ENCODE measurements around the gene PAQR7. TPM values are rescaled to one million over a fixed set of nuclear protein-coding genes. Genes with fewer than 3 reads are reported as not detected.

PAQR7 gene
- total RNA-seq, 1 donor = 9.8 TPM

DNA sequence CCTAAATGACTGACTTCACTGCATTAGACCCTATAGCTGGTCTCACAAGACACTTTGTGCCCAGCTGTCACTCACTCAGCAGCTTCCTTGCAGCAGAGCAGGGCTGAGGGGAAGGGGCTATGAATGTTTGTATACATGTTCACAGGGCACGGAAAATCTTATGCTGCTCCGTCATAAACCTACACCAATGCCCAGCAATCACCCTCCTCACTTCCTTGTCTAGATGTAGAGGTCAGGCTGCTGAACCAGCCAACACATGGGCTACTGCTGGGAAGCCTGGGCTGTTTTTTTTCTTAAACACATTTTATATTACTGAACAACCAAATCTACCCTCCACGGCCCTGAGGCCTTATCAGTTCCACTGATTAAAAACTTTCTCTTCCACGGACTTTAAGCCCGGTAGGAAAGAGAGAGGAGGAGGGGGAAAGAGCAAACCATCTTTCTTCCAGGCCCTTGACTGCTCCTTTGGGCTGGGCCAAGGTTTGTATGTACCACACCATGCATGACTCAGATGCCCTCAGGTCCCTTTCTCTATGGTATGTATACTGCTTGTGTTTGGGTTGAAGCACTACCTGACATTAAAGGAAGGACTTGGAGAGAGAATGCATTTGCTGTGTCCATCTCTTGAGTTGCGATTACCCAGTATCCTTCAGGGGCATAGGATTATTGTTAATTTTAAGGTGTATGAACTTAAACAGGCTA is 43.0 kb downstream of the PAQR7 start:
- no peak overlapping the region for H3K27ac ChIP-seq (ENCODE audit: low read depth, low read length)
- H3K4me1 ChIP-seq (ENCODE audit: insufficient read depth, low read length) = no peaks in the 10 kb centered on the region
- DNase-seq (ENCODE audit: insufficient read length, low spot score, missing footprints) = no peak
- H2AFZ ChIP-seq (ENCODE audit: low read length) = no peak overlapping the region
- H3K9me3 ChIP-seq (ENCODE audit: low read depth, low read length) = no peaks in the 10 kb centered on the region
- H3K4me2 ChIP-seq (ENCODE audit: insufficient read depth, low read length) = no peak overlapping the region
- no peaks in the 10 kb centered on the region for H3K79me2 ChIP-seq (ENCODE audit: insufficient read depth, low read length)
- peaks cover 2% of the 10 kb centered on the region for H4K20me1 ChIP-seq (ENCODE audit: insufficient read depth, low read length)
- peaks cover 64% of the 10 kb centered on the region for H3K36me3 ChIP-seq (ENCODE audit: insufficient read depth, low read length)
- no peak for TF ChIP-seq CTCF (IDR thresholded peaks at IDR 0.05; ENCODE audit: extremely low read depth, low read depth, low read length)
- no peaks in the 10 kb centered on the region for H3K27me3 ChIP-seq (ENCODE audit: insufficient read depth, low read length)
- no peak overlapping the region for H3K4me3 ChIP-seq (ENCODE audit: insufficient read depth, low read length)

DNA sequence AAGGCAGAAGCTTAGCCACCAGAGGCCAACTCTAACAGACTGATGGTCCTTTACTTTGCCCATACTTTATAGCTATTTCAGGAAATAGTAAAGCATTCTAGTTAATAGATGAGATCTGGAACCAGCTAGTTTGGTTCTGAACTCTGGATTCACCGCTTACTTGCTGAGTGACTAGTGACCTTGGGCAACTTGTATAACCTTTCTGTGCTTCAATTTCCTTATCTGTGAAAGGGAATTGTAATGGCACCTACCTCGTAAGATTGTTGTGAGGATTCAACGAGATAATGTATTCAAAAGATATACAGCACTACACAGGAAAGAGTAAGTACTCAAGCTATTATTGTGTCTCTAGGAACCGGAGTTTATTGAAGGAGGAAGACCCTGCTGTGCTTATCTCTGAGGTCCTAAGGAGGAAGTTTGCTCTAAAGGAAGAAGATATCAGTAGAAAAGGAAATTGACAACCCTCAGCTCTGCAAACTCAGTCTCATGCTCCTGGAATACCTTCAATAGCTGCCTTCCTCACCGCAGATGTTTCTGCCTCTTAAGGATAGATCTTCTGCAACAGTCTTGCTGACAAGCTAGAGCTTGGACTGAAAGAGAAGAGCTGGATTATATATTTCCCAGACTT is 43.8 kb downstream of the PAQR7 start:
- no peak for DNase-seq (ENCODE audit: insufficient read length, low spot score, missing footprints)
- no peak overlapping the region for H3K27ac ChIP-seq (ENCODE audit: low read depth, low read length)
- H3K27me3 ChIP-seq (ENCODE audit: insufficient read depth, low read length) = no peaks in the 10 kb centered on the region
- TF ChIP-seq CTCF (IDR thresholded peaks at IDR 0.05; ENCODE audit: extremely low read depth, low read depth, low read length) = no peak
- H3K9me3 ChIP-seq (ENCODE audit: low read depth, low read length) = no peaks in the 10 kb centered on the region
- H3K36me3 ChIP-seq (ENCODE audit: insufficient read depth, low read length) = peaks cover 68% of the 10 kb centered on the region
- H3K4me1 ChIP-seq (ENCODE audit: insufficient read depth, low read length) = no peaks in the 10 kb centered on the region
- H2AFZ ChIP-seq (ENCODE audit: low read length) = no peak overlapping the region
- no peaks in the 10 kb centered on the region for H3K79me2 ChIP-seq (ENCODE audit: insufficient read depth, low read length)
- H4K20me1 ChIP-seq (ENCODE audit: insufficient read depth, low read length) = peaks cover 3% of the 10 kb centered on the region
- H3K4me3 ChIP-seq (ENCODE audit: insufficient read depth, low read length) = no peak overlapping the region
- H3K4me2 ChIP-seq (ENCODE audit: insufficient read depth, low read length) = no peak overlapping the region

DNA sequence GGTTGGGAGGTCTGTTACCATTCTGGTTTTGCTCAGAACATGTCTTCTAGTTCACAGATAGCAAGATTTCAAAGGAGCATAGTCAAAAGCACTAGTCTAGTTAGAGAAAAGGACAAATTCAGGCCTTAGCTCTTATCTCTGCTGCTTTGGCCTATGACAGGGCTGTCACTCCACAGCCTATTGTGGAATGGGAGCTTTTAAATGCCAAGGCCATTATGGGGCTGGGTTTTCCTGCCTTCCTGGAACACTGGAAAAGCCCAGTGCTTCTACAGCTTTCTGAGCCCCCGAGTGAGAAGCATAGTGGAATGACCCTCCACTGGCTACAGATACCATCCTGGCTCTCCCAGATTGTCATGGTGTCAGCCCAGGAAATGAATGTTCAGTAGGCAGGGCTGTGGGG is 46.5 kb downstream of the PAQR7 start:
- peaks cover 70% of the 10 kb centered on the region for H3K36me3 ChIP-seq (ENCODE audit: insufficient read depth, low read length)
- no peak overlapping the region for H3K4me2 ChIP-seq (ENCODE audit: insufficient read depth, low read length)
- H3K4me3 ChIP-seq (ENCODE audit: insufficient read depth, low read length) = no peak overlapping the region
- no peak for DNase-seq (ENCODE audit: insufficient read length, low spot score, missing footprints)
- H3K4me1 ChIP-seq (ENCODE audit: insufficient read depth, low read length) = no peaks in the 10 kb centered on the region
- H3K27me3 ChIP-seq (ENCODE audit: insufficient read depth, low read length) = no peaks in the 10 kb centered on the region
- H3K79me2 ChIP-seq (ENCODE audit: insufficient read depth, low read length) = peaks cover 20% of the 10 kb centered on the region
- H2AFZ ChIP-seq (ENCODE audit: low read length) = no peak overlapping the region
- peaks cover 10% of the 10 kb centered on the region for H4K20me1 ChIP-seq (ENCODE audit: insufficient read depth, low read length)
- TF ChIP-seq CTCF (IDR thresholded peaks at IDR 0.05; ENCODE audit: extremely low read depth, low read depth, low read length) = no peak
- no peak overlapping the region for H3K27ac ChIP-seq (ENCODE audit: low read depth, low read length)
- H3K9me3 ChIP-seq (ENCODE audit: low read depth, low read length) = no peaks in the 10 kb centered on the region

DNA sequence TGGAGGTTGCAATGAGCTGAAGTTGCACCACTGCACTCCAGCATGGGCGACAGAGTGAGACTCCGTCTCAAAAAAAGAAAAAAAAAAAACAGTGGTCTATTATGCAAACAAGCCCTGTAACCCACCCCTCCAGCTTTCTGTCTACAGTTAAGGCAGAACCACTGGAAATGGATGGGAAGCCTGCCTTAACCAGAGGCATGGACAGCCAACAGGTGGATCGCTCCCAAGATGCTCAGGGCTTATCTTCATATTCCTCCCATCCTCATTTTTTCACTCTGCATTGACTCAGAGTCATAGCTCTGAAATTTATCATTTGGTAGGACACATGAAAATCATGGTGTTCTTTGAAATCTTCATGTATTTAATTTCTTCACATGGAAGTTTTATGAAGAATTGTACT is 47.0 kb downstream of the PAQR7 start:
- Histone ChIP-seq H3K36me3 (ENCODE audit: insufficient read depth, low read length) (peaks cover 69% of the 10 kb centered on the region), H3K27ac (ENCODE audit: low read depth, low read length) (no peak overlapping the region)
- DNase-seq (ENCODE audit: insufficient read length, low spot score, missing footprints) = no peak

More for the DNA sequence above, 47.0 kb downstream of the PAQR7 start:
- peaks cover 25% of the 10 kb centered on the region for H3K79me2 ChIP-seq (ENCODE audit: insufficient read depth, low read length)
- H3K27me3 ChIP-seq (ENCODE audit: insufficient read depth, low read length) = no peaks in the 10 kb centered on the region
- no peaks in the 10 kb centered on the region for H3K9me3 ChIP-seq (ENCODE audit: low read depth, low read length)
- H2AFZ ChIP-seq (ENCODE audit: low read length) = no peak overlapping the region
- no peak overlapping the region for H3K4me3 ChIP-seq (ENCODE audit: insufficient read depth, low read length)
- H3K4me1 ChIP-seq (ENCODE audit: insufficient read depth, low read length) = no peaks in the 10 kb centered on the region
- no peak for TF ChIP-seq CTCF (IDR thresholded peaks at IDR 0.05; ENCODE audit: extremely low read depth, low read depth, low read length)
- H4K20me1 ChIP-seq (ENCODE audit: insufficient read depth, low read length) = peaks cover 15% of the 10 kb centered on the region
- H3K4me2 ChIP-seq (ENCODE audit: insufficient read depth, low read length) = no peak overlapping the region
